GM10248 (cell line): ENCODE measurements around the gene PCBP4.

Experiments used
- CTCF ChIA-PET: fragments of 300-600 bp; sonication (Branson Sonifier 250); formaldehyde crosslinking; extraction: SDS; loops from one replicate; lab custom pipeline; 2021; ENCODE audit warnings: antibody characterized with exemption; lab: Yijun Ruan, JAX
- POLR2A ChIA-PET: fragments of 350-650 bp; sonication (Branson Sonifier 250); formaldehyde crosslinking; extraction: SDS; loops from one replicate; lab custom pipeline; 2020; ENCODE audit warnings: antibody characterized with exemption; lab: Yijun Ruan, JAX
- DNase-seq: peaks from one replicate; pipeline ENCODE4 v3.0.0; 2012; ENCODE audit errors: extremely low spot score
- TF ChIP-seq, protein P1 (sequence below): IDR thresholded peaks from 2 replicates; pipeline ENCODE4 v1.5.1; 2012; ENCODE audit warnings: mild to moderate bottlenecking, low read depth; ENCODE audit errors: extremely low read depth, missing control alignments, control extremely low read depth

The PCBP4 gene

DNA sequence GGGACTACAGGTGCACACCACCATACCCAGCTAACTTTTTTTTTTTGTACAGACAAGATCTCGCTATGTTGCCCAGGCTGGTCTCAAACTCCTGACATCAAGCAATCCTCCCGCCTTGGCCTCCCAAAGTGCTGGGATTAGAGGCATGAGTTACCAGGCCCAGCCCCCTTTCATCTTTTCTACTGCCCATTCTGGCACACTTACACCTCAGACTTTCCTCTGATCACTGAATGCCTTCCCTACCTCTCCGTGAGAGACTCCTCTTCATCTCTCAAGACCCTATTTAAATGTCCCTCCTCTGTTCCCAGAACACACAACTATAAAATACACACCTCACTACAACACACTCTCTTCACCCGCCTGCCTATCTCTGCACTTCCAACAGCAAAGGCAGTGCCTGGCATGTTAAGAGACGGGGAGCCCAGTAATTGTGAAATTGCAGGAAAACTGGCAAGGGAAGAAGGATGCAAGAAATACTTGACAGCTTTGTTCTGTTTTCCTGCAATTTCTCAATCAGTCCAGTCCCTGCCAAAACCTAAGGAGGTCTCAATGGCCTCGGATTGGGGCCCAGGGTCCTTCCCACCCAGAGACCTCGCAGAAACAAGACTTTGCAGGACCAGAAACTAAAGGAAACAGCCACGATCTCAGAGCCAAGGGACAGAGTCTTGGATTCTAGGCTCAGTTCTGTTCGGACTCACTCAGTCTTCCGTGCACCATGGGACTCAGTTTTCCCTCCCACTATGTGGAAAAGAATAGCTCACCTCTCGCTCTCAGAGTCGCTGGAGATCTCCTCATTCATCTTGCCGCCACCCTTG, 26.4 kb downstream of the PCBP4 start:
- TF ChIP-seq, protein P1, sequence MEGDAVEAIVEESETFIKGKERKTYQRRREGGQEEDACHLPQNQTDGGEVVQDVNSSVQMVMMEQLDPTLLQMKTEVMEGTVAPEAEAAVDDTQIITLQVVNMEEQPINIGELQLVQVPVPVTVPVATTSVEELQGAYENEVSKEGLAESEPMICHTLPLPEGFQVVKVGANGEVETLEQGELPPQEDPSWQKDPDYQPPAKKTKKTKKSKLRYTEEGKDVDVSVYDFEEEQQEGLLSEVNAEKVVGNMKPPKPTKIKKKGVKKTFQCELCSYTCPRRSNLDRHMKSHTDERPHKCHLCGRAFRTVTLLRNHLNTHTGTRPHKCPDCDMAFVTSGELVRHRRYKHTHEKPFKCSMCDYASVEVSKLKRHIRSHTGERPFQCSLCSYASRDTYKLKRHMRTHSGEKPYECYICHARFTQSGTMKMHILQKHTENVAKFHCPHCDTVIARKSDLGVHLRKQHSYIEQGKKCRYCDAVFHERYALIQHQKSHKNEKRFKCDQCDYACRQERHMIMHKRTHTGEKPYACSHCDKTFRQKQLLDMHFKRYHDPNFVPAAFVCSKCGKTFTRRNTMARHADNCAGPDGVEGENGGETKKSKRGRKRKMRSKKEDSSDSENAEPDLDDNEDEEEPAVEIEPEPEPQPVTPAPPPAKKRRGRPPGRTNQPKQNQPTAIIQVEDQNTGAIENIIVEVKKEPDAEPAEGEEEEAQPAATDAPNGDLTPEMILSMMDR: no peak
- DNase-seq: no peak
- CTCF ChIA-PET: interaction anchor here (0.5 to 3.0 kb wide), 34 partner anchors 9 to 551 kb away, joined by 3 to 42 read pairs (median 4); partner anchors contain the start of genes ABHD14A, ABHD14B, ACY1 and DUSP7
- POLR2A ChIA-PET: interaction anchor here (1.1 kb wide), 1 partner anchor 8 kb away, joined by 4 read pairs; no protein-coding TSS in a partner anchor

DNA sequence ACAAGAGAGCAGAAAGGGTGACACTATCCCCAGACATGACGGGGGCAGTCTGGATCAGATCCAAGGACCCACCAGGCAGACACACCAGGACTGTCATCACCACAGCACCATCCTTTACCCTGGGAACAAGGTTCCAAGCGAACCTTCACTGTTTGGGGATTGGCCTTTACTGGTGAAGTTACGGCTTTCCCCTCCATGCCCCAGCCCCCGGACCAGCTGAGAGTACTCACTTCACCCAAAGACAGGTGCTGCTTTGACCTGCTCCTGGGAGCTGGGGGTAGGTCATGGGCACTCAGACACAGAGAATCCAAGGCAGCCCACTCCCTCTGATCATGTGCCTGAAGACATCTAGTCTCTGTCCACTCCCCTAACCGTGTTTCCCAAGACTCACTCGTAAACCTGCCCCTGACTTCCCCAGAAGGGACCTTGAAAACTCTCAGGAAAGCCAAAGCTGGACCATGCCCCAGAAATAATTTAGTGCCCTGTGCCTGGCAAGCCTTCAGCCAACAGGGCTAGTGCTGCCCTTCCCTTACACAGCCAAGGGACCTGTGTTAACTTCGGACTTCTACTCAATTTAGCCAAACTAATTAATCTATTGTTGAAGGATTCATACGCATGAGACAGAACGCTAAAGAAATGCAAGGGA, 28.4 kb downstream of the PCBP4 start:
- ChIA-PET POLR2A (no interaction called here), CTCF (no interaction called here)
- TF ChIP-seq, protein P1: no peak
- no peak for DNase-seq

DNA sequence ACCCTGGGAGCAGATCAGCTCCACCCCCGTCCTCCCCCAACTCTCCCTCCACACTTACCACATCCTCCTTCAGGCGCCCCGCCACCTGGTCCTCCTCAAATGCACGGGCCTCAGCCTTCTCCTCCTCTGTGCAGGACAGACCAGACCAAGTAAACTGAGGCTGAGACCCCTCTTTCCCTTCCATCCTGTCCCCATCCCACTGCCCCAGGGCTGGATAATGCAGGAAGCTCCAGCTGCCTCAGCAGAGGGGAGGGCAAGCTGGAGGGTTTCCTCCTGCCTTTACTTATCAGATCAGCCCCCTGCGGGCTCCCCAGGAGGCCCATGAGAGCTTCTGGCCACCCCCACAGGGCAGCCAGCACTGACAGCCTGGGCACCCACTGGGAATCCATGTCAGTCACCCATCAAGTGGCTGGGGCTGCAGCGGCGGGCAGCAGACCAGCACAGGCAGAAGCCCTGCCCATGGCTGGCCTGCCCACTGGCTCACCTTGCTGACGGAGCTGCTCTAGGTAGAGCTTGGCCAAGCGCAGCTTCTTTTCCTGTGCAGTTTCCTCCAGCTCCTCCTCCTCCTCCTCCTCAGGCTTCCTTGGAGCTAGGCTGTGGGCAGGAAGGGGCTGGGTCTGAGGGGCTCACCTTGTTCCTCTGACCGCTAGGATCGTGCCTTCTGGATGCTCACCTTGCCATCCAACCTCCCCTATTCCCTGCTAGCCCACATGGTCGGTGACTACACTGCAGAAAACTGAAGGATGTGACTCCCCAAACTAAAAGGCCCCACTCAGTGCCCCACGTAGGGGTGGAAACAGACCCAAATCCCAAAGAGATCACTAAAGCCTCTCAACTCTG, 29.4 kb downstream of the PCBP4 start:
- TF ChIP-seq, protein P1: no peak
- ChIA-PET CTCF (no interaction called here), POLR2A (no interaction called here)
- no peak for DNase-seq

DNA sequence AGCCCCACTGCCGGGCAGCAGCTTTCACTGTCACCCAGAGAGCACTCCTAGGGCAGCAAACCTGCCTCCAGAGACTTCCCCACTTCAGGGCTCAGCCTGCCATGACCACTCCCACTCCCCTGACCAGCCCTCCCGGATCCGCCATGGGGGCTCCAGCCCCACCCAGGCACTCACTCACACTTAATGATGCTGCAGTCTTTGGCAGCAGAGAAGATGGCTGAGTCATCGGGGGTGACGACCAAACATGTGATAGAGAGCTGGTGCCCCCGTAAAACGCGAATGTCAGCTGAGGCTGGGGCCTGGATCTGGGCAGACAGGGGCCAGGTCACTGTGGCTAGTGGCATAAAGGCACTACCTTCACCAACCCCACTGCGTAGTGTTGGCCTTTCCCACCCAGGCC, 30.2 kb downstream of the PCBP4 start:
- CTCF ChIA-PET: no interaction called here
- TF ChIP-seq, protein P1: no peak
- DNase-seq: peak; percentile 5
- POLR2A ChIA-PET: no interaction called here

DNA sequence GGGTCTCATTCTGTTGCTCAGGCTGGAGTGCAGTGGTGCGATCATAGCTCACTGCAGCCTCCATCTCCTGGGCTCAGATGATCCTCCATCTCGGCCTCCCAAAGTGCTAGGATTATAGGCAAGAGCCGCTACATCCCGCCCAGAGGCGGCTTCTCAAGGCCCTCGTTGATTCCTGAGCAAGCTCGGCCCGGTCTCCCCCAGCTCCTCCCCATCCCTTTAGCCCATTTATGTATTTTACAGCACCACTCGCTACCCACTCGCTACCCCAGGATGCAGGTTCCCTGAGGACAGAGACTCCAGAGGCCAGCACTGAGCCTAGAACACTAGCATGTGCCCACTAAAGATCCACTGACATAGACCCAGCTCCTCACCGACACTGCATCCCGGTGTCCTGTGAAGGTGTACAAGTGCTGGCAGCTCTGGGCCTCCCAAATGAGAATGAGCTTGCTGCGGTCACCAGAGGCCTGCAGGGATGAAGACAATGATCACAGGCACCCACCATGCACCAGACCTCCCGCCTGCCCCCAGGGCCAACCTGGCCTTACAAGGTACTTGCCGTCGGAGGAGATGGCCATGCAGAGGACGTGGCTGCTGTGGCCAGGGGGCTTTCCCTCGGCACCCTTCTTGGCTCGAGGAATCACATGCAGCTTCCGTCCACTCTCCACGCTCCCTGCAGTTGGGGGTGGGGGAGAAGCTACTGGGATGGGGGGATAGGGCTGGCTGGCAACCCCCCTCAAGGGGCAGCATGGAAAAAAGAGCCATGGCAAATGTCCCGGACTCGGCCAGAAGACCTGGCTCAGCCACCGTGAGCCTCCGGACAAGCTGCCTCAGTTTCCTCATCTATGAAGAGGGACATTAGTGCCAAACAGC, 31.1 kb downstream of the PCBP4 start:
- TF ChIP-seq, protein P1: no peak
- no peak for DNase-seq
- ChIA-PET POLR2A (interaction anchor here (0.5 kb wide), 1 partner anchor 15 kb away, joined by 5 read pairs; no protein-coding TSS in a partner anchor), CTCF (interaction anchor here (1.3 kb wide), 1 partner anchor 39 kb away, joined by 3 read pairs; the partner anchor contains the start of gene ABHD14A)
